Activated CD8-positive, alpha-beta memory T cell treated with anti-CD3 and anti-CD28 coated beads, Interleukin-2, amount 50 U/mL, for 1 hour (primary cell): ENCODE results near the gene ZNF639.
"Not testable (repeated sequence)": the region's sequence is repeated elsewhere in the genome, so short reads cannot be mapped to it uniquely, and the experiment has no call there.

Experiments
- DNase-seq: peaks from one replicate; pipeline ENCODE4 v3.0.0-alpha.2; 2020; ENCODE audit errors: extremely low read depth

ZNF639 gene, protein sequence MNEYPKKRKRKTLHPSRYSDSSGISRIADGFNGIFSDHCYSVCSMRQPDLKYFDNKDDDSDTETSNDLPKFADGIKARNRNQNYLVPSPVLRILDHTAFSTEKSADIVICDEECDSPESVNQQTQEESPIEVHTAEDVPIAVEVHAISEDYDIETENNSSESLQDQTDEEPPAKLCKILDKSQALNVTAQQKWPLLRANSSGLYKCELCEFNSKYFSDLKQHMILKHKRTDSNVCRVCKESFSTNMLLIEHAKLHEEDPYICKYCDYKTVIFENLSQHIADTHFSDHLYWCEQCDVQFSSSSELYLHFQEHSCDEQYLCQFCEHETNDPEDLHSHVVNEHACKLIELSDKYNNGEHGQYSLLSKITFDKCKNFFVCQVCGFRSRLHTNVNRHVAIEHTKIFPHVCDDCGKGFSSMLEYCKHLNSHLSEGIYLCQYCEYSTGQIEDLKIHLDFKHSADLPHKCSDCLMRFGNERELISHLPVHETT

GRCh38 chr3:179322286-179323196, at the start of gene ZNF639:
ZNF639 (plus strand) TSS chr3:179323031; CDS start chr3:179328294, 5,263 bp downstream.
- peak; percentile 39 for DNase-seq

DNA sequence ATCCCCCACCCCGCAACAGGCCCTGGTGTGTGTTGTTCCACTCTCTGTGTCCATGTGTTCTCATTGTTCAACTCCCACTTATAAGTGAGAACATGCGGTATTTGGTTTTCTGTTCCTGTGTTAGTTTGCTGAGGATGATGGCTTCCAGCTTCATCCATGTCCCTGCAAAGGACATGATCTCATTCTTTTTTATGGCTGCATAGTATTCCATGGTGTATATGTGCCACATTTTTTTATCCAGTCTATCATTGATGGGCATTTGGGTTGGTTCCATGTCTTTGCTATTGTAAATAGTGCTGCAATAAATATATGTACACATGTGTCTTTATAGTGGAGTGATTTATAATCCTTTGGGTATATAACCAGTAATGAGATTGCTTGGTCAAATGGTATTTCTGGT, 48.4 kb upstream of the ZNF639 start:
- not testable (repeated sequence) for DNase-seq

DNA sequence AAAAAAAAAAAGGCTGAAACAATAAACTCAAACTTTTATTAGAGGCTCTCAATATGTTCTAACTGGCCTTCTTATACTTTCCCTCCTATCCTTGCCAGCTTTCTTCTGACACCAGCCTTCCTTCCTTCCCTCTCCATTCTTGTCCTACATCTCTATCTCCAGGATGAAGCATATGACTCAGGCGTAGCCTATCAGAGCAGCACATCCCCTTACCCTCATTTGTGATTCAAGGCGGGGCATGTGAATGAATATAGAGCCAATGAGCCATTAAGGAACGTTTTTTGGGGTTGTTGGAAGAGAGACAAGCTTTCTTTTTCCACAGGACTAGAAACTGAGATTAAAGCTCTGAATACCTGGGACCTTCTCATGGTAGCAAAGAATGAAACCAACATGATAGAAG, 46.8 kb upstream of the ZNF639 start:
- DNase-seq = no peak

GRCh38 chr3:179276743-179277142, 46.1 kb upstream of the ZNF639 start:
- no peak for DNase-seq

DNA sequence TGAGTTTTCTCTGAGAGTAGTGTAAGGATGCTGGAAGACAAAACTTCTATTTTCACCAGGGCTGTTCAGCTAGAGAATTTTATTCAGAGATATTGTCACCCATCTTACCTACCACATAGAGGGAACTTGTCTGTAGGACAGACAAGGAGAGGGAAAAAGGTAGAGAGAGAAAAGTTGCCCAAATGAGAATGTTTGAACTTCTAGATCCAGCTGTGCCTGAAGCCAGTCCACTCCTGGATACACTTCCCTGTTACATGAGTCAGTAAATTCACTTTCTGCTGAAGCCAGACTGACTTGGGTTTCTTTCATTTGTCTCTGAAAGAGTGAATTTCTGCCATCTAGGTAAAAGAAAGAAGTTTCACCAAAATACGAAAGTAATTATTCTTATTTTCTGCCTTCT, 44.7 kb upstream of the ZNF639 start:
- DNase-seq = no peak

- DNase-seq = no peak
Measured at GRCh38 chr3:179278932-179279693, 43.7 kb upstream of the ZNF639 start.

- DNase-seq = no peak
Measured at GRCh38 chr3:179279837-179280236, 43.0 kb upstream of the ZNF639 start.

DNA sequence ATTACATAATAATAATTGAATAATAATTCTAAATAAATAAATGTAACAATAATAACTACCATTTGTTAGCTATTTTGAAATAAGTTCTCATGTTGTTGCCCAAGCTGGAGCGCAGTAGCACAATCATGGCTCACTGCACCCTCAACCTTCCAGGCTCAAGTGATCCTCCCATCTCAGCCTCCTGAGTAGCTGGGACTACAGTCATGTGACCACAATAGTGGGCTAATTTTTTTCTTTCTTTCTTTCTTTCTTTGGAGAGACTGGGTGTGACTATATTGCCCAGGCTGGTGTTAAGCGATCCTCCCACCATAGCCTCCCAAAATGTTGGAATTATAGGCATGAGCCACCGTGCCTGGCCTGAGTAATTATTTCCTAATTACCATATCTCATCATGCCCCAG, 41.0 kb upstream of the ZNF639 start:
- no peak for DNase-seq

GRCh38 chr3:179286331-179286730, 36.5 kb upstream of the ZNF639 start:
- no peak for DNase-seq

- DNase-seq = no peak
Measured at GRCh38 chr3:179288845-179289244, 34.0 kb upstream of the ZNF639 start.

DNA sequence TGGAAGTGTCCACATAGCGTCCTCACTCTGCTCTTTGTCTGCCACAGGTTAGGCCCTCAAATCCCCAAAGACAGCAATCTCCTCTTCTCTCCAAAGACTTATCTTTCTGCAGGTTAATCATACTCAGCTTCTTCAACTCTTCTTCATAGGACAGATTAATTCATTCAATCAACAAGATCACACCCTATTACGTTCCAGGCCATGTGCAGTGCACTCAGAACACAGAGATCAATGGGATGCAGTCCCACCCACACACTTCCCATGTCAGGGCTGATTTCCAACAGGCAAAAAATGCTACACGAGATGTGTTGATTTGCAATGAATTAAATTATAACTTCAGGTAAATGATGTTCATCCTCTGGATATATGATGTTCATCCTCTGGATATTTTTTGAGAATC, 33.5 kb upstream of the ZNF639 start:
- no peak for DNase-seq

GRCh38 chr3:179292450-179292849, 30.4 kb upstream of the ZNF639 start:
- no peak for DNase-seq

DNA sequence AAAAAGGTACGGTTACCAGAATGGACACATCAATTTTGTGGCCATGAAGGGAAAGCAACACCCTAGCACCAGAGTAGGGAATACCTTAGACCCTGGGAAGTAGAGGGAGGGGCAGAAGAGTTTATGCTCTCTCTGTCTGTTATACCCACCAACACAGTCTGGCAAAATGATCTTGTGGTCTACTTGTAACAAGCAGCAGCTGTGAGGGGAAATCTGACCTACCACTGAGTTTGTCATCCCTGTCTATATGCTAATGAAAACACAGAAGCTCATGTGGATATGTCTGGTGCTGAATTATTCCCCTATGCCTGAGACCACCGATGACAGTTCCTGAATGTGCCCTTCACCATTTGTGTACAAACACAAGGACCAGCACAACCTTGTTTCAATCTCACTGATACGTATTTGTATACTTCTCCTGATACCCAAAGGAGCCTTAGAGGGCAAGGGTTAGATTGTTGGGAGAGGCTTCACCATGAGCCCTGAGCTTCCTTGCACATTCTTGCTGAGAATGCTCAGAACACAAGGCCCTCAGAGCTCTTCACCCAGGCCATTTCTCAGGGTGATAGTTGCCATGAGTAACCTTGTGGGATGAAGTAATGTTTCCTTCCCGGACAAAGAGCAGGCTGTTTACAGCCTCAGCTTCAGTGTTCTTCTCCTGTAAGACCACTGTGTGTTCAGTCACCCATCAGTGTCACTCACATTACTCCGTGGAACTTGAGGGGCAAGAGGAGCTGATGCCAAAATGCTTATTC, 24.7 kb upstream of the ZNF639 start:
- DNase-seq = no peak

DNA sequence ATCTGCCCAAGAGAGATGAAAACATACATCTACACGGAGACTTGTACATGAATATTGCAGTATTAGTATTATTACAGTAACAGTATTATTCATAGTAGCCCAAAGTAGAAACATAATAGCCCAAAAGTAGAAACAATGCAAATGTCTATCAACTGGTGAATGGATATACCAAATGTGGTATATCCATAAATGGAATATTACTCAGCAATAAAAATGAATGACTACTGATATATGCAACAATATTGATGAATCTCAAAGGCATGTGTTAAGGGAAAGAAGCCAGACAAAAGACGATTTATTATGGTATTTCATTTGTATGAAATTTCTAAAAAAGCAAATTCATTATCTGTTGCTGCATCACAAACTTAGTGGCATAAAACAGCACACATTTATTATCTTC, 23.5 kb upstream of the ZNF639 start:
- no peak for DNase-seq

DNA sequence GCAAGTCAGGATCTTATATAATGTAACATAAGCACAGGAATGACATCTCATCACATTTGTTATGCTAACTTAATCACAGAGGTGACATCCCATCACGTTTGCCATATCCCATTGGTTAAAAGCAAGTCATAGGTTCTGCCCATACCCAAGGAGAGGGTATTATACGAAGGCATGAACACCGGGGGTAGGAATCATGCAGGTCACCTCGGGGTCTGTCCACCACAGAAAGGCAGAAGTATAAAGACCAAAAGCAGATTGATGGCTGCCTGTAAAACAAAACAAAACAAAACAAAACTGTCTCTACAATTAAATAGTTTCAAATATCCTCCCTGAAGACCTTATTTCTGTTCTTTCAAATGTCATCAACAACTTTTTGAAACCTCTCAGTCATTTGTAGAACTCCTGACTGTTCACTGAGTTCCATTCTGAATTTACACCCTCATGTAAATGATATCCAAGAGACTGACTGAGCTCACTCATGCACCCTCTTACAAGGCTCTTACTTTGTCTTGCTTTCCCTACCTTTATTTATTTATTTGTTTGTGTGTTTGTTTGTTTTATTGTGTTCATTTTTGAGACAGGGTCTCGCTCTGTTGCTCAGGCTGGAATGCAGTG, 22.7 kb upstream of the ZNF639 start:
- DNase-seq = no peak

DNA sequence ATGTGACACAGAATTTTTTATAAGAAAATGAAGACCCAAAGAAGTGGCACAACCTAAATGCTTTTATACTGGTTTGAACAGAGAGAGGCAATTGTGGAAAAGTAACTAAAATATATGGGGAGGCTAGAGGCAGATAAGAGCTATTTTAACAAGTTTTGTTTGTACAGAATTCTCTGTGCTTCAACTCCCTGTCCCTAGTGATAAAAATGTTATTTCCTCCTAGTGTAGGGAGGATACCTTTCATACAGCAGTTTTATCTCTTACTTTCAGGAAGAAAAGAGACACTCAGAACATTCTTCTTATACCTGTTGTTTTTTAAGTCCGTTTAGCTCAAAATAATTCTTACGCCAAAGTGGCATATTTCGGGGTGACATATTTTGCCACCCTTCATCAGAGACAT, 21.2 kb upstream of the ZNF639 start:
- no peak for DNase-seq

GRCh38 chr3:179302111-179302510, 20.7 kb upstream of the ZNF639 start:
- no peak for DNase-seq

GRCh38 chr3:179304605-179305004, 18.2 kb upstream of the ZNF639 start:
- DNase-seq = no peak

- not testable (repeated sequence) for DNase-seq
Measured at GRCh38 chr3:179307362-179307761, 15.5 kb upstream of the ZNF639 start.

DNA sequence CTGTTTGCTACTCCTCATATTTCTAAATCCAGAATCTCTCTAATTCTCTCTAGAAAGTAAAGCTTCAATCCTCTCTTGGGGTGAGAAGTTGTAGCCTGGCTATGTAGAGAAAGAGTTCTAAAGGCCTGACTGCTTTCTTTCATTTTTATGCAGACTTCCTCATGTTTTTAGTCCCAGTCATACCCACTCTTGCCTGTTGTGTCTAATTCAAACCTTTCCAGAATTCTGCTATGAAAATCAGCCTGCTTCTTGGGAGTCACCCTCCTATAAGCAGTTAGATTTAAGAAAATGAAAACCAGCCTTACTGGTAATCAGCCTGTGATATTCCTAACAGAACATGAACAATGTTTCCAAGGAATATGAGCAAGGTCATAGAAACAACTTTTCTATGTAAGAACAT, 14.8 kb upstream of the ZNF639 start:
- no peak for DNase-seq
